WERI-Rb-1 (cell line): ENCODE results near the gene MRGPRE.
A peak's percentile ranks its signal among the peaks of the same experiment; 100 is the strongest.

Experiments
- DNase-seq: peaks from one replicate; pipeline ENCODE4 v3.0.0-alpha.2; 2020
- H3K27ac ChIP-seq: fragments of 250-450 bp; sonication (Bioruptor Pico); 2 replicates; pipeline ENCODE4 v1.5.1; 2020; ENCODE audit warnings: mild to moderate bottlenecking, moderate library complexity
- H3K27me3 ChIP-seq: fragments of 250-450 bp; sonication (Bioruptor Pico); 2 replicates; pipeline ENCODE4 v1.5.1; 2021; ENCODE audit warnings: mild to moderate bottlenecking, low read depth, moderate library complexity; ENCODE audit not compliant: insufficient read depth, severe bottlenecking
- H3K36me3 ChIP-seq: fragments of 250-450 bp; sonication (Bioruptor Pico); 2 replicates; pipeline ENCODE4 v1.5.1; 2020; ENCODE audit warnings: mild to moderate bottlenecking, moderate library complexity
- H3K4me3 ChIP-seq: 2 replicates; pipeline ENCODE4 v1.5.1; 2011; ENCODE audit warnings: low read depth, mild to moderate bottlenecking, control low read depth, low read length
- H3K9me3 ChIP-seq: fragments of 250-450 bp; sonication (Bioruptor Pico); 2 replicates; pipeline ENCODE4 v1.5.1; 2021; ENCODE audit warnings: mild to moderate bottlenecking, moderate library complexity; ENCODE audit not compliant: severe bottlenecking
- TF ChIP-seq, protein P1 (sequence below): IDR thresholded peaks from 2 replicates; pipeline ENCODE4 v1.5.1; 2011; ENCODE audit warnings: low read depth, mild to moderate bottlenecking, control low read depth, inconsistent platforms, low read length

Gene MRGPRE

DNA sequence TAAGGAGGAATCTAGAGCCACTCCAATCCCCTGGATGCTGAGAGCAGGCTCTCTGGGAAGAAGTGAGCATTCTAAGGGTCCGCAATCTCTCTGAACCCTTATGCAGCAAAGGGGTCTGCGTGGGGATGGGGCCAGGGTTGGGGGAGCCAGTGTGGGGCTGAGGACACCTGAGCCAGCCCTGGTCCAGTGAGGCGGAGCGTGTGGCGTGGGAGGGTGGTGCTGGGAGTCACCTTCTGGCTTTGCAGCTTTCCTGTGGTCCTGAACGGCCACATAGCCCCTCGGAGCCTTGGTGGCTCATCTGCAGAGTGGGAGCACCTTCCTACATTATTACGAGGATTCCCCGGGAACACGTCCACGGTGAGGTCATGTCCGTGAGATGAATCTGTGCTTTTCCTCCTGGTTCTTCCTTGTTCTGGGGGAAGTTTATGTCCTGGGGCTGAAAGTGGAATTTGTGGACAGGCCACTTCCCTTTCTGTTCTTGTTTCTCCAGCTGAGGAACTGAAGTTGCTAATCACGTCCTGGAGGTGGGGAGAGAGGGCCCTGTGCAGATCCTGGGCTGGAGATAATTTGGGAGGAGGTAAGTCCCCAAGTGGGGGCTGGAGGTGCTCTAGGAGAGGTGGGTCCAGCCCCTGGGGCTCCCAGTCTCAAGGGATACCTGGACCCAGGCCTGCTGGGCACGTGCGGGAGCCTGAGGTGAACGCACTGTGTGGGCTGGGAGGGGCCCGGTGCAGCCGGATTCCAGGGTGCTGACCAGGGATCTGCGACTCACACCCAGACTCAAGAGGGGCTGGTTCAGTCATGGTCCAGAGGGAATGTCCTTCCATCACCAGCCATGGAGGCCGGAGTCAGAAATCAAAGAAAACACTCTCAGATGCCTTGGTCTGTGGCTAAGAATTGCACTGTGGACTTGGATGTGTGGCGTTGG is 6.1 kb downstream of the MRGPRE start:
- DNase-seq = no peak
- TF ChIP-seq, protein P1, sequence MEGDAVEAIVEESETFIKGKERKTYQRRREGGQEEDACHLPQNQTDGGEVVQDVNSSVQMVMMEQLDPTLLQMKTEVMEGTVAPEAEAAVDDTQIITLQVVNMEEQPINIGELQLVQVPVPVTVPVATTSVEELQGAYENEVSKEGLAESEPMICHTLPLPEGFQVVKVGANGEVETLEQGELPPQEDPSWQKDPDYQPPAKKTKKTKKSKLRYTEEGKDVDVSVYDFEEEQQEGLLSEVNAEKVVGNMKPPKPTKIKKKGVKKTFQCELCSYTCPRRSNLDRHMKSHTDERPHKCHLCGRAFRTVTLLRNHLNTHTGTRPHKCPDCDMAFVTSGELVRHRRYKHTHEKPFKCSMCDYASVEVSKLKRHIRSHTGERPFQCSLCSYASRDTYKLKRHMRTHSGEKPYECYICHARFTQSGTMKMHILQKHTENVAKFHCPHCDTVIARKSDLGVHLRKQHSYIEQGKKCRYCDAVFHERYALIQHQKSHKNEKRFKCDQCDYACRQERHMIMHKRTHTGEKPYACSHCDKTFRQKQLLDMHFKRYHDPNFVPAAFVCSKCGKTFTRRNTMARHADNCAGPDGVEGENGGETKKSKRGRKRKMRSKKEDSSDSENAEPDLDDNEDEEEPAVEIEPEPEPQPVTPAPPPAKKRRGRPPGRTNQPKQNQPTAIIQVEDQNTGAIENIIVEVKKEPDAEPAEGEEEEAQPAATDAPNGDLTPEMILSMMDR = no peak
- H3K4me3 ChIP-seq = no peak overlapping the region
- no peaks in the 10 kb centered on the region for H3K27me3 ChIP-seq
- no peaks in the 10 kb centered on the region for H3K36me3 ChIP-seq
- no peak overlapping the region for H3K27ac ChIP-seq
- H3K9me3 ChIP-seq = no peaks in the 10 kb centered on the region

GRCh38 chr11:3225159-3225758 is 7.0 kb downstream of the MRGPRE start:
- Histone ChIP-seq H3K27me3 (no peaks in the 10 kb centered on the region), H3K9me3 (no peaks in the 10 kb centered on the region), H3K4me3 (no peak overlapping the region), H3K27ac (no peak overlapping the region), H3K36me3 (no peaks in the 10 kb centered on the region)
- DNase-seq = no peak
- TF ChIP-seq, protein P1 = no peak

DNA sequence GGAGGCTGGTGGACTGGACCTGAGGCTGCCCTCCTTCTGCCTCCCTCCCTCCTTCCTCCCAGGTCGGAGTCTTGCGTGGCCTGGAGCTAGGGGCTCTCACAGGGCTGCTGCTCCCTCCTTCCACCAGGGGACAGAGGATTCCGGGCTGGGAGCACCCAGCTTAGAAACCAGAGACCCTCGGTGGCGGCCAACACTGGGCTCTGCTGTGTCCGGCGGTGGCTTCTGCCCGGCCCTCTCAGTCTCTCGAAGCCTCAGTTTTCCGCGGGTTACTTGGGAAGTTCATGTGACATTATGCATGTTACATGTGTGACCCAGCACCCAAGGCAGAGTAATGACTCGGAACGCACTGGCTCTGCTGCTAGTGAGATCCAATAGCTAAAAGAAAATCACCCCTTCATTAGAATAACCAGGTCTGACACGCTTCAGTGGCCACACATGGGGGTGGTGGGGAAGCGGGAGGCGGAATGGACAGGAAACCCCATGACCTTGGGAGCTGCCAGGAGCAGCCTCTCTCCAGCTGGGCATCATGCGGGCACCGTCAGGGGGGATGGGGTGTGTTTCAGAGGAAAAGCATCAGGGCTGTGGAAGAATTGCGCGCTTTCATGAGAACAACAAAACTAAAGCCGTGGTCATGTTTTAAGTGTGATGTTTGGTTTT is 7.7 kb downstream of the MRGPRE start:
- no peaks in the 10 kb centered on the region for H3K27me3 ChIP-seq
- H3K27ac ChIP-seq = no peak overlapping the region
- TF ChIP-seq, protein P1 = peak; percentile 22; the same call in 1 of the 2 replicates
- DNase-seq = no peak
- no peak overlapping the region for H3K4me3 ChIP-seq
- no peaks in the 10 kb centered on the region for H3K36me3 ChIP-seq
- no peaks in the 10 kb centered on the region for H3K9me3 ChIP-seq

GRCh38 chr11:3223932-3224381 is 8.3 kb downstream of the MRGPRE start:
- H3K36me3 ChIP-seq = no peaks in the 10 kb centered on the region
- H3K27ac ChIP-seq = no peak overlapping the region
- DNase-seq = no peak

GRCh38 chr11:3222941-3223915 is 9.0 kb downstream of the MRGPRE start:
- no peak for DNase-seq
- Histone ChIP-seq H3K27me3 (no peaks in the 10 kb centered on the region), H3K27ac (no peak overlapping the region)

More at GRCh38 chr11:3223932-3224381, 8.3 kb downstream of the MRGPRE start:
- H3K27me3 ChIP-seq = no peaks in the 10 kb centered on the region
- H3K4me3 ChIP-seq = no peak overlapping the region
- TF ChIP-seq, protein P1 = no peak
- H3K9me3 ChIP-seq = no peaks in the 10 kb centered on the region

More at GRCh38 chr11:3222941-3223915, 9.0 kb downstream of the MRGPRE start:
- no peaks in the 10 kb centered on the region for H3K9me3 ChIP-seq
- H3K36me3 ChIP-seq = no peaks in the 10 kb centered on the region
- TF ChIP-seq, protein P1 = no peak
- no peak overlapping the region for H3K4me3 ChIP-seq
